GM12892 (cell line): ENCODE measurements around the gene MARCKS.

Source experiments
- POLR2A ChIP-seq: IDR thresholded peaks from 2 replicates; pipeline ENCODE4 v1.6.1; 2011; ENCODE audit warnings: low read depth, low read length, control low read depth
- POLR2AphosphoS5 ChIP-seq: IDR thresholded peaks from 2 replicates; pipeline ENCODE4 v1.6.1; 2011; ENCODE audit warnings: low read depth, low read length, control low read depth
- TAF1 ChIP-seq: IDR thresholded peaks from 2 replicates; pipeline ENCODE4 v1.6.1; 2011; ENCODE audit warnings: low read depth, mild to moderate bottlenecking, control low read depth, low read length, borderline replicate concordance

DNA sequence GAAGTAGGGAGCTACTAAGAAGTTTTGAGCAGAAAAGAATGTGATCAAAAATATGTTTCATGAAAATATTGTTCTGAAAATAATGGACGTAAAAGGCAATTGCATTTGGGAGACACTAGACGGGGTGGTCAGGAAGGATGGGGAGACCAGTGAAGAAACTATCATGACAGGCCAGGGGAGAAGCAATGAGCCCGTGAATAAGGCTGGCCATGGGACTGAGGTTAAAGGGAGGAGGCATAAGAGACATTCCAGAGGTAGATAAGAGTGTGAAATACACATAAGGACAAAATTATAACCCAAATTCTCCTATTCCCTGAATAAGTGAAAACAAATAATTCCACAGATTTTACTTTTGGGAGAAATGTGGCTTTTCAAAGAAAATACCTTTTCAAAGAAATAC is 51.7 kb downstream of the MARCKS start:
- TF ChIP-seq POLR2A: no peak
- no peak for TF ChIP-seq POLR2AphosphoS5
- TF ChIP-seq TAF1: no peak
